CD4-positive, alpha-beta T cell treated with Interleukin-6 for 4 hours (primary cell): ENCODE results near the gene RPS21.
"Not testable (repeated sequence)": the region's sequence is repeated elsewhere in the genome, so short reads cannot be mapped to it uniquely, and the experiment has no call there.

ENCODE experiments used
- DNase-seq: peaks from one replicate; pipeline ENCODE4 v3.0.0-alpha.2; 2020; ENCODE audit warnings: mixed read lengths

The RPS21 gene

DNA sequence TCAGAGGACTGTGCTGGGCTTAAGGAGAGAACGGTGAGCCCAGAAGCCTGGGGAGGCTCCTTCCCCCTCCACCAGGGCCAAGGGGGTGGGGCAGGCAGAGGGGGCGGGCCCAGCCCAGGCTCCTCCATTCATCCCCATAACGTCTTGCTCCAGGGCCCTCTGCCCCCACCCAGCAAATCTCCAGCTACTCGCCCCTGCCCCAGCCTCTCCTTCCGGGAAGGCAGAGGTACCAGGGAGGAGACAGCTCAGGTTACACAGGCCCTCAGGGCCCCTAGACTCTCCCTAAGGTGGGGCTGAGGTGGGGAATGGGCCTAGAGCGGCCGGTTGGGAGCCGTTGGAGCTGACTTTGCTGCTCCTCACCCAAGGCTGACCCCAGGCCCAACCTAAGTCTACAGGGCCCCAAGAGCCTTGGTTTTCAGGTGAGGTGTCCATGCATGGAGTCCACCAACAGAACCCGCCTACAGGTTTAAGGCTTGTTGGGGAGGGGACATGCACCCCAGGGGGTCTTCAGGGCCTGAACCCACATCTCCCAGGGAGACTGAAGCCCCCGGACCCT is 21.0 kb upstream of the RPS21 start:
- no peak for DNase-seq

GRCh38 chr20:62366370-62367135 is 20.4 kb upstream of the RPS21 start:
- DNase-seq = no peak

DNA sequence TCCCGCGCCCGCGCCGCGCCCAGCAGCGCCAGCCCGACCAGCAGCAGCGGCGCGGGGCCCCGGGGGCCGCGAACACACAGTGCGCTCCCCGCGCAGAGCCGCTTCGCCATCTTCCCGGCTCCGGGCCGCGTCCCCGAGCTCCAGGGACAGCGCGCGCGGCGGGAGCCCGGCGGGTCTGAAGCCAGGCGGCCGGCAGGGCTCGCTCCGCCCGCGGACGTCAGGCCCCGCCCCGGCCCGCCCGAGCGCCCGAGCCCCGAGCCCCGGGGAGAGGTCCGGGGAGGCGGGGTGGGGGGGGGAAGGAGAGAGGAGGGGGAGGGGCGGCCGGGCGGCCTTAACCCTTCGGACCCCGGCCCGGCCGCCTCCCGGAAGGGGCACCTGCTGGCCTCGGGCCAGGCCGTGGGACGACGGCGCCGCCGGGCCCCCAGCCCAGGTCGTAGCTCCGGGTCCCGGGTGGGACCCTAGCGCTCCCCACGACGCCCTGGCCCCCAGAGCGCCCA is 19.7 kb upstream of the RPS21 start, which contains the start of gene LAMA5:
LAMA5 (minus strand) TSS at position 177 of the 497 bp plus-strand sequence; CDS start at position 110, 67 bp downstream.
- peak; percentile 22 for DNase-seq

DNA sequence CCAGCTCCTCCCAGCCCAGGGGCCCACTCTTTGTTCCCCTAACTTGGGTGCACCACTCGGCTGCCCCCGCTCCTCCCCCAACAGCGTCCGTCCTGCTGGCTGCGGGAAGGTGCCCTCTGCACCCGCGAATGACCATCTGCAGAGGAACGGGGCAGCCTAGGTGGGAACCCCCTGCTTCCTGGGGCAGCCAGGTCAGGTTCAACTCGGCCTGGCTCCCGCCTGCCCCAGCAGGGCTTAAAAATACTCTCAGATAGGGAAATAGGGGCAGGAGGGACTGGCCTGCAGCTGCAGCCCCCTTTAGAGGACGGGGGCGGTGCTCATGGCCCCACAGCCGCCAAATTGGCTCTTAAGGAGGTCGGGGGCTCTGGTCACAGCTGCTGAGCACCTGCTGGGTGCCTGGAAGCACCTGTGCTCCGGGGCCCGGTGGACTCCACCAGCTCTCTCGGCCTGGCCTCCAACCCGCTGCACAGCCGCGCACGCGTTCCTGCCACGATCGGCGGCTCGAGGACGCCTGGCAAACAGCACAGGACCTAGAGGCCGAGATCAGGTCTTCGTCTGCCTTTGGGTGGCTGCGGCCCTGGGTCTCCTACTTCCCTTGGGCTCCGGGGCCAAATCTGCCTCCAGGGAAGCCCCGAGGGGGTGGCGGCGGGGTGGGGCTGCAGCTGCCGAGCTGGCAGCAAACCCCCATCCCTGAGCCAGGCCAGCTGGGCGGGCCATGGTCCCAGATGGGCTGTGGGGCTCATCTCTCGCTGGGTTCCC is 19.1 kb upstream of the RPS21 start:
- DNase-seq = peak; percentile 14

GRCh38 chr20:62368392-62368975 is 18.4 kb upstream of the RPS21 start:
- DNase-seq = no peak

DNA sequence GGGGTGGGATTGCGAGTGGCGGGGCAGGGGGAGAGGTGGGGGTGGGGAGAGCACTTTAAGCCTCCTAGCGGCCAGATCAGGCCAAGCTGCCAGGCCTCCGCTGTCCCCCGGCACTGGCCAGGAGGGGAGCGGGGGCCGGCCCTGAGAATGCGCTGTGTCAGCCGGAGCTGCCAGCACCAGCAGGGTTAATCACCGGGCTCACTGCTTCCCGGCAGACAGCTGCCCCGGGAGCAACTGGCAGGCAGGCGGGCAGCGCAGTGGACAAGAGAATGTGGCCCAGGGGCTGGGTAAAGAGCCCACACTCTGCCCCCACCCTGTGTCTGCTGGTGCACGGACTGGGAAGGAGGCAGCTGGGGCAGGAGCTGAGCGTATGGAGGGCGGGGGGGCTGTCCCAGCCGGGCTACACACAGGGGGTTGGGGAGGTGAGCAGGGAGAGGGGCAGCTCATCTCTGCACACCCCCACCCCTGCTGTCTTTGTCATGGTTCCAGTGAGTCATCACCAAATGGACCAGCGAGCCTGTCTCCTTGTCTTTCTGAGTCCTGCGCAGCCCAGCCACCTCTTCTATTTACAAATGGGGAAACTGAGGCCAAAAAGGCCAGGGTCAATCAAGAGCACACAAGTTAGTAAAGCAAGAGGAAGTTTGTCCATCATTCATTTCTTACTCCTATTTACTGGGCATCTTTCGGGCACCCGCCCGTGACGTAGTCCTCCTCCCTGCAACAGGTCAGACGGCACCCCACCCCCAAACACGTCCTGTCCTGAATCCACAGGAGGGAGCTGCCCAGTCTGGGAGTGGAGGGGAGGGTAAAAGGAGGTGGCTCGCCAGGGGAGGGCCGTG is 17.7 kb upstream of the RPS21 start:
- DNase-seq = no peak

GRCh38 chr20:62369815-62370114 is 17.1 kb upstream of the RPS21 start:
- DNase-seq = no peak

GRCh38 chr20:62370115-62370806 is 16.6 kb upstream of the RPS21 start:
- DNase-seq = no peak

- no peak for DNase-seq
Observed at GRCh38 chr20:62370807-62371587, 15.9 kb upstream of the RPS21 start.

- no peak for DNase-seq
Observed at GRCh38 chr20:62371588-62372041, 15.3 kb upstream of the RPS21 start.

- no peak for DNase-seq
Observed at GRCh38 chr20:62372042-62372993, 14.6 kb upstream of the RPS21 start.

- not testable (repeated sequence) for DNase-seq
Observed at GRCh38 chr20:62373631-62374179, 13.2 kb upstream of the RPS21 start.

DNA sequence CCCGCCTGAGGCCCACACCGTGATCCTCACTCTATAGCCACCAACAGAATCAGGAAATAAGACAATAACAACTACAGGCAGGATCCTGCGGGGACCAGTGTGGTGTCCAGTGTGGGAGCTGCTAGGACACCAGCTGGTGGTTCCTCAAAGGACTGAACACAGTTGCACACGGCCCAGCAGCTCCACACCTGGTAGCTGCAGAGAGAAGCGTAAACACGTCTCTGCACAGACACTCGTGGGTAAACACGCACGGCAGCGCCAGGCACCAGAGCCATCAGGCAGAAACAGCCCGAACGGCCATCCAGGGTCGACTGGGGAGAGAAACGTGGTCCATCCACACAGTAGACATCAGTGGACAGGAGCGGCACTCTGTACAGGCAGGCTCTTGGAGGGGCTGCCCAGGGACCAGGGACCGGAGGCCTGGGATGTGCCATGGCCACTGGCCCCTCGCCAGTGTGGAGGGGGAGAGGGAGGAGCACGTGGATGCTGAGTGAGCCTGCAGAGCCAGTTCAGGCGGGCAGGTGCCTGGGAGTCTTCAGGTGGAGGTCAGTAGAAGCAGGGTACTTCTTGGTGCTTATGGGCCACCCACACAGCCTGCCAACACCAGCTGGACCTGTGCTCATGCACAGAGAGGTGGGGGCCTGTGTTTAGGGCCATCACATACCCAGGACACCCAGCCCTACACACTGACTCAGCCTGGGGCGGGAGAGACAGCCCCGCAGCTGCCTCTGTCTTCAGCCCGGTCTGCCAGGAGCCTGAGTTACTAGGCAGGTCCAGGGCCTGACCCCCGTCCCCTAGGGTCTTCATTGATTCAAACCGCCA is 12.4 kb upstream of the RPS21 start:
- DNase-seq = no peak

GRCh38 chr20:62376112-62377063 is 10.5 kb upstream of the RPS21 start:
- DNase-seq = no peak

DNA sequence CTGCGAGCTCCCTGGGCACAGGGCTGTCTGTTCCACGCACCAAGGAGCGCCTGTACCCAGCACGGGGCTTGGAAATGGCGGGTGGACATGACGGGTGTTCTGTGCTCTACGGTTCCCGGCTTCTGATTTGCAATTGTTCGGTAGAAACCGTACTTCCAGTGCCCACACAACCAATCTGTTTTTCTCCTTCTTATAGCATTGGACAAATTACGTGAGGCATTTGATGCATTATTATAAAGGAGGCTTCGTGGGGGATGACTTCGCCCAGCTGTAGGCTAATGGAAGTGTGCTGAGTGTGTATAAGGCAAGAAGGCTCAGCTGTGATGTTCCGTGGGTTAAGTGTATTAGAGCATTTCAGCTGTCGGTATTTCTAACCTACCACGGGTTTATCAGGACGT is 9.8 kb upstream of the RPS21 start:
- no peak for DNase-seq

GRCh38 chr20:62377615-62378178 is 9.2 kb upstream of the RPS21 start:
- no peak for DNase-seq

- no peak for DNase-seq
Observed at GRCh38 chr20:62378215-62378614, 8.7 kb upstream of the RPS21 start.
